ENCODE data around the gene MCCC2.
"Not testable (repeated sequence)": the region's sequence is repeated elsewhere in the genome, so short reads cannot be mapped to it uniquely, and the experiment has no call there.

The MCCC2 gene

GRCh38 chr5:71663191-71663969 is 76.2 kb downstream of the MCCC2 start:
- no peak for DNase-seq

- DNase-seq, result not testable (repeated sequence)
These were observed 77.5 kb downstream of the MCCC2 start for GRCh38 chr5:71664615-71665014.

GRCh38 chr5:71666321-71666720 is 79.2 kb downstream of the MCCC2 start:
- DNase-seq, result no peak

- no peak for DNase-seq
These were observed 90.8 kb downstream of the MCCC2 start for GRCh38 chr5:71677977-71678376.

- DNase-seq, result no peak
These were observed 92.6 kb downstream of the MCCC2 start for GRCh38 chr5:71679714-71680113.

- DNase-seq, result no peak
These were observed 93.4 kb downstream of the MCCC2 start for GRCh38 chr5:71680510-71680909.

- DNase-seq, result no peak
These were observed 94.2 kb downstream of the MCCC2 start for GRCh38 chr5:71681296-71681695.

- DNase-seq, result no peak
These were observed 97.2 kb downstream of the MCCC2 start for GRCh38 chr5:71684309-71684708.

GRCh38 chr5:71693828-71694427 is 106.8 kb downstream of the MCCC2 start:
- no peak for DNase-seq

GRCh38 chr5:71695071-71695470 is 107.9 kb downstream of the MCCC2 start:
- no peak for DNase-seq

- no peak for DNase-seq
These were observed 108.5 kb downstream of the MCCC2 start for GRCh38 chr5:71695595-71695994.

GRCh38 chr5:71697967-71698366 is 110.8 kb downstream of the MCCC2 start:
- no peak for DNase-seq

GRCh38 chr5:71699233-71699632 is 112.1 kb downstream of the MCCC2 start:
- DNase-seq, result no peak

GRCh38 chr5:71699751-71700150 is 112.6 kb downstream of the MCCC2 start:
- no peak for DNase-seq

- no peak for DNase-seq
These were observed 113.7 kb downstream of the MCCC2 start for GRCh38 chr5:71700803-71701202.

GRCh38 chr5:71701407-71701806 is 114.3 kb downstream of the MCCC2 start:
- DNase-seq, result no peak

- no peak for DNase-seq
These were observed 116.8 kb downstream of the MCCC2 start for GRCh38 chr5:71703941-71704340.

GRCh38 chr5:71705421-71705820 is 118.3 kb downstream of the MCCC2 start:
- no peak for DNase-seq

- no peak for DNase-seq
These were observed 119.8 kb downstream of the MCCC2 start for GRCh38 chr5:71706906-71707305.

Measured in NCI-H510A (cell line).